SU-DHL-6 (cell line): Measurements from ENCODE around the gene SRF.

Source experiments
- H2AFZ ChIP-seq: fragments of 200-600 bp; sonication (generic); 2 replicates; pipeline ENCODE4 v1.6.1; 2014; ENCODE audit warnings: low read depth, mild to moderate bottlenecking, moderate library complexity, mixed read lengths, antibody characterized with exemption, low read length; ENCODE audit not compliant: severe bottlenecking
- H3F3A ChIP-seq: fragments of 200-600 bp; shearing (Covaris generic); 2 replicates; pipeline ENCODE4 v1.6.0; 2016; ENCODE audit warnings: antibody characterized with exemption, mild to moderate bottlenecking; ENCODE audit not compliant: insufficient read depth
- H3K27ac ChIP-seq: fragments of 200-600 bp; sonication (generic); 2 replicates; pipeline ENCODE4 v1.5.1; 2016; ENCODE audit warnings: low read depth, mild to moderate bottlenecking, low read length, moderate library complexity, mixed read lengths
- H3K27me3 ChIP-seq: fragments of 200-600 bp; sonication (generic), shearing (Covaris generic); 2 replicates; pipeline ENCODE4 v1.6.0; 2014; ENCODE audit warnings: mild to moderate bottlenecking, low read length
- H3K36me3 ChIP-seq: fragments of 200-600 bp; sonication (generic); 2 replicates; pipeline ENCODE4 v1.6.1; 2014; ENCODE audit warnings: mild to moderate bottlenecking, low read length, mixed read lengths
- H3K4me2 ChIP-seq: fragments of 300-600, 200-600 bp; shearing (Covaris generic), sonication (generic); 2 replicates; pipeline ENCODE4 v1.6.0; 2014; ENCODE audit warnings: low read length, low read depth, mild to moderate bottlenecking; ENCODE audit not compliant: poor library complexity, severe bottlenecking
- H3K4me3 ChIP-seq: fragments of 200-600 bp; sonication (generic); 2 replicates; pipeline ENCODE4 v1.5.1; 2014; ENCODE audit warnings: antibody characterized with exemption, low read length, mild to moderate bottlenecking, mixed read lengths; ENCODE audit not compliant: insufficient read depth, poor library complexity, severe bottlenecking
- H3K79me2 ChIP-seq: fragments of 200-600 bp; sonication (generic); 2 replicates; pipeline ENCODE4 v1.6.1; 2014; ENCODE audit warnings: mild to moderate bottlenecking, low read length, moderate library complexity; ENCODE audit not compliant: insufficient read depth
- H3K9ac ChIP-seq: fragments of 200-600 bp; sonication (generic); 2 replicates; pipeline ENCODE4 v1.7.0; 2014; ENCODE audit warnings: mild to moderate bottlenecking, low read length
- H3K9me2 ChIP-seq: fragments of 200-600 bp; sonication (generic); replicated peaks from 2 replicates; pipeline ENCODE4 v1.6.1; 2014; ENCODE audit warnings: low read length; ENCODE audit not compliant: insufficient read depth
- H3K9me3 ChIP-seq: fragments of 200-600 bp; sonication (generic); 2 replicates; pipeline ENCODE4 v1.6.1; 2014; ENCODE audit warnings: low read length, mixed read lengths; ENCODE audit not compliant: insufficient read depth
- H4K20me1 ChIP-seq: fragments of 200-600 bp; sonication (generic); 2 replicates; pipeline ENCODE4 v1.6.1; 2014; ENCODE audit warnings: low read depth, mild to moderate bottlenecking, antibody characterized with exemption, low read length, moderate library complexity, mixed read lengths
- EZH2phosphoT487 ChIP-seq: fragments of 200-600 bp; sonication (generic), shearing (Covaris generic); conservative IDR thresholded peaks from 2 replicates; pipeline ENCODE4 v1.6.1; 2018; ENCODE audit warnings: mild to moderate bottlenecking, antibody characterized with exemption, low read length, moderate library complexity, mixed read lengths
- TF ChIP-seq, protein P1 (sequence below): fragments of 200-600 bp; sonication (generic); IDR thresholded peaks from one replicate; pipeline ENCODE4 v1.5.1; 2017; ENCODE audit warnings: antibody characterized with exemption, mild to moderate bottlenecking, low read length, moderate library complexity; ENCODE audit not compliant: insufficient read depth, poor library complexity, severe bottlenecking

Gene SRF

DNA sequence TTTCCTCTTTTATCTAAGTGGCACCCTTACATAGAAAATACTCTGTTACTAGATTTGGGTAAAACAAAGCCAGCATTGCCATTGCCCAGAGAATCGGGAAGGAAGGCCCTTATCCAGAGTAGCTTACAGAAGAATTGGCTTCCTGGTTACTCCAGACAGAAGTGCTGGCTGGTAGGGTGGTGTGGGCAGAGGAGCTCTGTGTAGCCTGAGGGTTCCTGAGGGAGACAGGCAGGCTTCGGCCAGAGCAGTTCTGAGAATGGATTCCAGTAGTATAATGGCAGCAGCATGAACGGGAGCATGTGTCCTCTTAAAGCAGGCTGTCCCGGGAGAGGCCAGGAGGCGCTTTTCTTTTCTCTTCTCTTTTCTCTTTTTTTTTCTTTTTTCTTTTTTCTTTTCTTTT lies 22.9 kb downstream of the SRF start:
- no peak for TF ChIP-seq EZH2phosphoT487
- TF ChIP-seq, protein P1, sequence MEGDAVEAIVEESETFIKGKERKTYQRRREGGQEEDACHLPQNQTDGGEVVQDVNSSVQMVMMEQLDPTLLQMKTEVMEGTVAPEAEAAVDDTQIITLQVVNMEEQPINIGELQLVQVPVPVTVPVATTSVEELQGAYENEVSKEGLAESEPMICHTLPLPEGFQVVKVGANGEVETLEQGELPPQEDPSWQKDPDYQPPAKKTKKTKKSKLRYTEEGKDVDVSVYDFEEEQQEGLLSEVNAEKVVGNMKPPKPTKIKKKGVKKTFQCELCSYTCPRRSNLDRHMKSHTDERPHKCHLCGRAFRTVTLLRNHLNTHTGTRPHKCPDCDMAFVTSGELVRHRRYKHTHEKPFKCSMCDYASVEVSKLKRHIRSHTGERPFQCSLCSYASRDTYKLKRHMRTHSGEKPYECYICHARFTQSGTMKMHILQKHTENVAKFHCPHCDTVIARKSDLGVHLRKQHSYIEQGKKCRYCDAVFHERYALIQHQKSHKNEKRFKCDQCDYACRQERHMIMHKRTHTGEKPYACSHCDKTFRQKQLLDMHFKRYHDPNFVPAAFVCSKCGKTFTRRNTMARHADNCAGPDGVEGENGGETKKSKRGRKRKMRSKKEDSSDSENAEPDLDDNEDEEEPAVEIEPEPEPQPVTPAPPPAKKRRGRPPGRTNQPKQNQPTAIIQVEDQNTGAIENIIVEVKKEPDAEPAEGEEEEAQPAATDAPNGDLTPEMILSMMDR = no peak
- peaks cover 4% of the 10 kb centered on the region; the same call in 1 of the 2 replicates for H3K36me3 ChIP-seq
- no peaks in the 10 kb centered on the region for H4K20me1 ChIP-seq
- no peaks in the 10 kb centered on the region for H3K9me2 ChIP-seq
- H3K27me3 ChIP-seq = no peaks in the 10 kb centered on the region
- no peak overlapping the region for H3K4me2 ChIP-seq
- no peak overlapping the region for H3K27ac ChIP-seq
- no peak overlapping the region for H3K4me3 ChIP-seq
- no peaks in the 10 kb centered on the region for H3K9me3 ChIP-seq
- no peak overlapping the region for H3K9ac ChIP-seq
- H2AFZ ChIP-seq = no peak overlapping the region
- H3F3A ChIP-seq = peaks cover 8% of the 10 kb centered on the region; the same call in 1 of the 2 replicates
- no peaks in the 10 kb centered on the region for H3K79me2 ChIP-seq

- Histone ChIP-seq H3K79me2 (no peaks in the 10 kb centered on the region), H3F3A (no peaks in the 10 kb centered on the region), H3K9me2 (no peaks in the 10 kb centered on the region), H3K4me2 (no peak overlapping the region), H2AFZ (no peak overlapping the region), H3K36me3 (0 out of 2 replicates have a peak, but pooled peaks cover 4% of the 10 kb centered on the region), H4K20me1 (no peaks in the 10 kb centered on the region), H3K9me3 (no peaks in the 10 kb centered on the region), H3K27me3 (no peaks in the 10 kb centered on the region), H3K9ac (no peak overlapping the region), H3K4me3 (no peak overlapping the region), H3K27ac (no peak overlapping the region)
- TF ChIP-seq, protein P1 = no peak
- no peak for TF ChIP-seq EZH2phosphoT487
Observed at GRCh38 chr6:43196337-43196736, 25.3 kb downstream of the SRF start.

DNA sequence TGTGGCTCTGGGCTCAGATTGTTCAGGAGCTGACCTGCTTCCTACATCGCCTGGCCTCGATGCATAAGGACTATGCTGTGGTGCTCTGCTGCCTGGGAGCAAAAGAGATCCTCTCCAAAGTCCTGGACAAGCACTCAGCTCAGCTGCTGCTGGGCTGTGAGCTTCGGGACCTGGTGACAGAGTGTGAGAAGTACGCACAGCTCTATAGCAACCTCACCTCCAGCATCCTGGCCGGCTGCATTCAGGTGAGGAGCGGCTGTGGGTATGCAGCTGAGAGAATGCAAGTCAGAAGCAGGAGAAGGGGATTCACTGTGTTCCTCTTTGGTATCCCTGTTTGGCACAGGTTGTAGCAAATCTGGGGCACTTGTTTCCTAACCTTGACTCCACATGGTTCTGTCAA lies 28.8 kb downstream of the SRF start:
- Histone ChIP-seq H3K4me2 (no peak overlapping the region), H3K9ac (no peak overlapping the region), H2AFZ (no peak overlapping the region), H4K20me1 (no peaks in the 10 kb centered on the region), H3K27me3 (no peaks in the 10 kb centered on the region), H3K4me3 (no peak overlapping the region), H3K9me2 (no peaks in the 10 kb centered on the region), H3K9me3 (no peaks in the 10 kb centered on the region), H3F3A (no peaks in the 10 kb centered on the region), H3K27ac (no peak overlapping the region), H3K79me2 (no peaks in the 10 kb centered on the region), H3K36me3 (0 out of 2 replicates have a peak, but pooled peaks cover 4% of the 10 kb centered on the region)
- TF ChIP-seq, protein P1 = no peak

DNA sequence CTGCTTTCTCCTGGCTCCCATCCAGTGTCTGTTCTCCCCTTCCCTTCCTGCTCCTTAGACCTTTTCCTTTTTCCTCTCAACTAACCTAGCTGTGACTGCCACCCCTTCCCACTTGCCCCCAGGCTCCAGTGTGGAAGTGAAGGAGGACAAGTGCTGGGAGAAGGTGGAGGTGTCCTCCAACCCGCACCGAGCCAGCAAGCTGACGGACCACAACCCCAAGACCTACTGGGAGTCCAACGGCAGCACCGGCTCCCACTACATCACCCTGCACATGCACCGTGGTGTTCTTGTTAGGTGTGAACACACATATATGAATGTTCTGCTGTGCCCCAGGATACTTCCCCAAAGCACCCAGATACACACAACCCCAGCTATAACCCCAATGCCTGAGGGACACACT lies 29.5 kb downstream of the SRF start:
- Histone ChIP-seq H3K27ac (no peak overlapping the region), H3K9me2 (no peaks in the 10 kb centered on the region), H2AFZ (no peak overlapping the region), H3K9me3 (no peaks in the 10 kb centered on the region), H3K27me3 (no peaks in the 10 kb centered on the region), H4K20me1 (no peaks in the 10 kb centered on the region), H3F3A (no peaks in the 10 kb centered on the region), H3K9ac (no peak overlapping the region), H3K4me2 (no peak overlapping the region), H3K4me3 (no peak overlapping the region), H3K36me3 (0 out of 2 replicates have a peak, but pooled peaks cover 4% of the 10 kb centered on the region), H3K79me2 (no peaks in the 10 kb centered on the region)
- TF ChIP-seq, protein P1 = no peak
- TF ChIP-seq EZH2phosphoT487 = no peak
